C4-2B (cell line): ENCODE measurements around the gene CTSE.

ENCODE experiments used
- H3K27ac ChIP-seq: fragments of 450-650 bp; 2 replicates; pipeline ENCODE4 v1.5.1; 2017
- TF ChIP-seq, protein P1 (sequence below): fragments of 450-650 bp; conservative IDR thresholded peaks from 2 replicates; pipeline ENCODE4 v1.5.1; 2017; ENCODE audit warnings: mild to moderate bottlenecking

CTSE gene

DNA sequence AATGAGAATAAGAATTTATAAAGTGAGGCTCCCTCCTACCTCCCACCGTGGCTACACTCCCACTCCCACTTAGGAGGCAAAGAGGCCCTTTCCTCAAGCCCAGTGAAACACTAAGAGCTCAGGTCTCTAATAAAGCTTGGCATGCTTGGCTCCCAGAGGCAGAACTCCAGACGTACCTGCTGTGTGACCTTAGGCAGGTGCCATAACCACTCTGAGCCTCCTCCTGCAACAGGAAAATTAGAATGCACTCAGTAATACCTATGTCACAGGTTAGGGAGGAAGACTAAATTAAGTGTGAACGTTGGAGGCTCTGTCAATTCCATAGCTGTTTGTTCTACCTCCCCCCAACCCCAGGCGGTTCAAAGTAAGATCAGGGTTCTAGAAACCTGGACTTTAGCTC lies 63.9 kb downstream of the CTSE start:
- TF ChIP-seq, protein P1, sequence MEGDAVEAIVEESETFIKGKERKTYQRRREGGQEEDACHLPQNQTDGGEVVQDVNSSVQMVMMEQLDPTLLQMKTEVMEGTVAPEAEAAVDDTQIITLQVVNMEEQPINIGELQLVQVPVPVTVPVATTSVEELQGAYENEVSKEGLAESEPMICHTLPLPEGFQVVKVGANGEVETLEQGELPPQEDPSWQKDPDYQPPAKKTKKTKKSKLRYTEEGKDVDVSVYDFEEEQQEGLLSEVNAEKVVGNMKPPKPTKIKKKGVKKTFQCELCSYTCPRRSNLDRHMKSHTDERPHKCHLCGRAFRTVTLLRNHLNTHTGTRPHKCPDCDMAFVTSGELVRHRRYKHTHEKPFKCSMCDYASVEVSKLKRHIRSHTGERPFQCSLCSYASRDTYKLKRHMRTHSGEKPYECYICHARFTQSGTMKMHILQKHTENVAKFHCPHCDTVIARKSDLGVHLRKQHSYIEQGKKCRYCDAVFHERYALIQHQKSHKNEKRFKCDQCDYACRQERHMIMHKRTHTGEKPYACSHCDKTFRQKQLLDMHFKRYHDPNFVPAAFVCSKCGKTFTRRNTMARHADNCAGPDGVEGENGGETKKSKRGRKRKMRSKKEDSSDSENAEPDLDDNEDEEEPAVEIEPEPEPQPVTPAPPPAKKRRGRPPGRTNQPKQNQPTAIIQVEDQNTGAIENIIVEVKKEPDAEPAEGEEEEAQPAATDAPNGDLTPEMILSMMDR, result no peak
- no peak overlapping the region for H3K27ac ChIP-seq
